ENCODE data around the gene KLK1.
"Not testable (repeated sequence)": the region's sequence is repeated elsewhere in the genome, so short reads cannot be mapped to it uniquely, and the experiment has no call there.

The KLK1 gene

DNA sequence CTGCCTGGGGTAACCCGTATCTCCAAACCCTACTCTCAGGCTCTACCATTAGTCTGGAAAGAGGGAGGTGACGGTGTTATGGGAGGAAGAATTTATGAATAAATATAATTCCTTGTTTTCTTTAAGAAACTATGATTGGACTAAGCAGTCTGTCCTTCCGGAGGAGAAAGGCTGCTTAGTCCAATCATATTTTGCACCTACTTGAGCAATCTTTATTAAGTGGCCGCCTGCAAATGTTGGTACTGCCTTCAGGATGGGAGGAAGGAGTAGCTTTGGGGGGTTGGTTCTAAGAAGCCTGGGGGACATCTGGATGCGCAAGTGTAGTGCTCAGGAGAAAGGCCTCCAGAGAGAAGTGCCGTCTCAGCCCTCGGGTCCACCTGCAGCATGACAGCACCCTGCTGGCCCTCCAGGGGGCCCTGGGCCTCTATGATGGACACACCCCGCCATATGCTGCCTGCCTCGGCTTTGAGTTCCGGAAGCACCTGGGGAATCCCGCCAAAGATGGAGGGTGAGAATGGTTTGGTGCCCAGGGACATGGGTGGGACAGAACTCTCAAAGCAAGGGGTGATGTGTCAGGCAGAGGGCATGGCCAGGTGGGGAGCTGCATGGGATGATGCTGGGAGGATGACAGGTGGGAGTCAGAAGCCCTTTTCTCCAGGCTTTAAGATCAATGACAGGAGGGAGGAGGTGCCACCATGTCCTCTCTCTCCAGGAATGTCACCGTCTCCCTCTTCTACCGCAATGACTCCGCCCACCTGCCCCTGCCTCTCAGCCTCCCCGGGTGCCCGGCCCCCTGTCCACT lies 29.3 kb downstream of the KLK1 start:
- H3K36me3 ChIP-seq (ENCODE audit: control insufficient read depth, insufficient read depth, low read length): peaks cover 17% of the 10 kb centered on the region
- H3K27me3 ChIP-seq (replicated peaks; ENCODE audit: control insufficient read depth, insufficient read depth, low read length, poor library complexity, severe bottlenecking): no peaks in the 10 kb centered on the region
- no peak overlapping the region for H3K27ac ChIP-seq (ENCODE audit: insufficient read depth, low read length, poor library complexity, severe bottlenecking)
- no peaks in the 10 kb centered on the region for H3K9me3 ChIP-seq (ENCODE audit: control insufficient read depth, low read length)
- H3K4me1 ChIP-seq (ENCODE audit: control insufficient read depth, insufficient read depth, low read length, poor library complexity, severe bottlenecking): no peaks in the 10 kb centered on the region
- H3K4me3 ChIP-seq (ENCODE audit: insufficient read depth, low read depth, low read length, poor library complexity, severe bottlenecking): no peak overlapping the region
- no peak for DNase-seq

DNA sequence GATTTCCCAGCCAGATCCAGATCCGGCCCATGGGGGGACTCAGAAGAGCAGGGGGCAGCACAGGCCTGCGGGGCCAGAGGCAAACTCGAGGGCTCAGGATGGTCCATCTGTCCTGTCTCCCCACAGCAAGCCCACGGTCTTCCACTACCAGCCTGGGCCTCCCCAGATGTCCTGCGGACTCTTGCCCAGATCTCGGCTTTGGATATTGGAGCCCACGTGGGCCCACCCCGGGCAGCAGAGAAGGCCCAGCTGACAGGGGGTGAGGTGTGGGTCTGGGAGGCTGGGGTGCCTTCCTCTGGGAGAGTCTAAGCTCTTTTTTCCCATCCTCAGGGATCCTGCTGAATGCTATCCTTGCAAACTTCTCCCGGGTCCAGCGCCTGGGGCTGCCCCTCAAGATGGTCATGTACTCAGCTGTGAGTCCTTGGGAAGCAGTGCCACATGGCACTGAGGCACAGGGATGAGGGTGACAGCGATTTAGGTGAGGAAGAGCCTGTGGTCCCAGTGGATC lies 30.0 kb downstream of the KLK1 start:
- Histone ChIP-seq H3K9me3 (ENCODE audit: control insufficient read depth, low read length) (no peaks in the 10 kb centered on the region), H3K4me1 (ENCODE audit: control insufficient read depth, insufficient read depth, low read length, poor library complexity, severe bottlenecking) (no peaks in the 10 kb centered on the region), H3K36me3 (ENCODE audit: control insufficient read depth, insufficient read depth, low read length) (peaks cover 13% of the 10 kb centered on the region), H3K27ac (ENCODE audit: insufficient read depth, low read length, poor library complexity, severe bottlenecking) (no peak overlapping the region), H3K27me3 (replicated peaks; ENCODE audit: control insufficient read depth, insufficient read depth, low read length, poor library complexity, severe bottlenecking) (no peaks in the 10 kb centered on the region), H3K4me3 (ENCODE audit: insufficient read depth, low read depth, low read length, poor library complexity, severe bottlenecking) (no peak overlapping the region)
- DNase-seq: no peak

DNA sequence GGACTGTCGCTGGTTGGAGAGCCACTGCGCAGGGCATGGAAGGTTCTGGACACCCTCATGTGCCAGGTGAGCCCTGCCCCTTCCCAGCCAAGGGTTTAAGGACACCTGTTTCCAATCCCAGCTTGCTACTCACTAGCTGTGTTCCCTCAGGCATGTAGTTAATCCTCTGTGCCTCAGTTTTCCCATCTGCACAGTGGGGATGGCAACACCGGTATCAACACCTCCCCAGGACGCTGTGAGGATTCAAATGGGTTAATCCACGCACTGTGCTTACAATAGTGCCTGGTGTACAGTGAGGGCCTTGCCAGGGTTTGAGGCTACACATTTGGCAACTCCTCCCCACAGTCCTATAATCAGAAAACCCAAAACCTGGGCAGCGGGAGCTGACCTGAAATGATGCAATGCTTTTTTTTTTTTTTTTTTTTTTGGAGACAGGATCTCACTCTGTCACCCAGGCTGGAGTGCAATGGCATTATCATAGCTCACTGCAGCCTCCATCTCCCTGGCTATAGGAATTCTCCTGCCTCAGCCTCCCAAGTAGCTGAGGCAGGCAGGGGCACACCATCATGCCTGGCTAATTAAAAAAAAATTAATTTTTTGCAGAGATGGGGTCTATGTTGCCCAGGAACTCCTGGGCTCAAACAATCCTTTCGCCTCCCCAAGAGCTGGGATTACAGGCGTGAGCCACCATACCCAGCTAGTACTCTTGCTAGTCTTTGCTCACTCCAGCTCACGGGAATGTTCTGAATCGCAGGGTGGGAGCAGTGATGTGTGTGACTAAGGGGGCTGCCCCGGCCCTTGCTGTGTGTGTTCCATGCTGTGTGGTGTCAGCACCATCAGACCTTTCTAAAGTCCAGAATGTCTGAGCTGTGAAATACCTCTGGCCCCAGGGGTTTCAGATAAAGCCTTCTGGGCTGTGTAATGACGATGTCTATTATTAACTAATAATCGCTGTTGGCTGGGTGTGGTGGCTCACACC lies 31.0 kb downstream of the KLK1 start:
- no peak for DNase-seq
- Histone ChIP-seq H3K9me3 (ENCODE audit: control insufficient read depth, low read length) (no peaks in the 10 kb centered on the region), H3K4me1 (ENCODE audit: control insufficient read depth, insufficient read depth, low read length, poor library complexity, severe bottlenecking) (no peaks in the 10 kb centered on the region), H3K36me3 (ENCODE audit: control insufficient read depth, insufficient read depth, low read length) (peaks cover 3% of the 10 kb centered on the region), H3K4me3 (ENCODE audit: insufficient read depth, low read depth, low read length, poor library complexity, severe bottlenecking) (no peak overlapping the region), H3K27me3 (replicated peaks; ENCODE audit: control insufficient read depth, insufficient read depth, low read length, poor library complexity, severe bottlenecking) (no peaks in the 10 kb centered on the region), H3K27ac (ENCODE audit: insufficient read depth, low read length, poor library complexity, severe bottlenecking) (no peak overlapping the region)

DNA sequence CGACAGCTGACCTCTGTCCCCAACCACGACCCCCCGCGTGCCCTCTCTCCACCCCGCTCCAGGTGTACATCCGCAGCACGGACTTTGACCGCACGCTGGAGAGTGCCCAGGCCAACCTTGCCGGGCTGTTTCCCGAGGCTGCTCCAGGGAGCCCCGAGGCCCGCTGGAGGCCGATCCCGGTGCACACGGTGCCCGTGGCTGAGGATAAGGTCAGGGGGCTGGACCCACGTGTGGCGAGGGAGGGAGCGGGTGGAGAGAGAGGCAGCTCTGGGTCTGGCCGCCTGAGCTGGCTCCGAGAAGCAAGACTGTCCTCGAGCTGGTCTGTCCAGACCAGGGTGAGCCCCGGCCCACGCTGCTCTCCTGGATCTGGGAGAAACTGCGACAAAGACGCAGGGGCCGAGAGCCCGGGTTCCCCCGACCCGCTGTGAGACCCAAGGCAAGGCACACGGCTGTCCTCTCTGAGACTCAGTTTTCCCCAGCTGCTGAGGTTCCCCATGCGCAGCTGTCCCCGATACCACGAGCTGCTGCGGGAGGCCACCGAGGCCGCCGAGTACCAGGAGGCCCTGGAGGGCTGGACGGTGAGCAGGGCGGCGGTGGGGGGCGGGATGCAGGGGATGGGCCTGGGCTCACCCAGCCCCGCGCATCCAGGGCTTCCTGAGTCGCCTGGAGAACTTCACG lies 31.9 kb downstream of the KLK1 start:
- Histone ChIP-seq H3K4me3 (ENCODE audit: insufficient read depth, low read depth, low read length, poor library complexity, severe bottlenecking) (no peak overlapping the region), H3K36me3 (ENCODE audit: control insufficient read depth, insufficient read depth, low read length) (no peaks in the 10 kb centered on the region), H3K27ac (ENCODE audit: insufficient read depth, low read length, poor library complexity, severe bottlenecking) (no peak overlapping the region), H3K9me3 (ENCODE audit: control insufficient read depth, low read length) (no peaks in the 10 kb centered on the region), H3K4me1 (ENCODE audit: control insufficient read depth, insufficient read depth, low read length, poor library complexity, severe bottlenecking) (no peaks in the 10 kb centered on the region), H3K27me3 (replicated peaks; ENCODE audit: control insufficient read depth, insufficient read depth, low read length, poor library complexity, severe bottlenecking) (no peaks in the 10 kb centered on the region)
- DNase-seq: no peak

DNA sequence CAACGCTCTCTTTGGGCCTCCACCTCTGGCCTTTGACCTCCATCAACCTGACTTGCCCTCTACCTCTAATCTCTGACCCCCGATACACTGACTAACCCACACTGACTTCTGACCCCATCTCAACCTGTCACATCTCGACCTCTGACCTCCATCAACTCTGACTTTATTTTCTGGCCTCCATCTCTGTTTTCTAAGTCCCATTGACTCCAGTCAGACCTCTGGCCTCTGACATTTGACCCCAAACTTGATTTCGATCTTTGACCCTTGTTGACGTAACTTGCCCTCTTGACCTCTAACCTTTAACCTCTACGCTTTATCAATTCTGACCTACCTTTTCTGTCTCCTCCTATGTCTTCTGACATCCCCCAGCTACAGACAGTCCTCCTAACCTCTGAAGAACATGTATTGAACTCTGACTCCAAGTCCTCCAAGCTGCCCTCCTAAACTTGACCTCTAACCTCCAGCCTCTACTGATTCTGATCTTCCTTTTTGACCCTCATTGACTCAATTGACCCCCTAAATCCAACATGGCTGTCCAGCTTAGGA lies 32.6 kb downstream of the KLK1 start:
- no peak overlapping the region for H3K4me3 ChIP-seq (ENCODE audit: insufficient read depth, low read depth, low read length, poor library complexity, severe bottlenecking)
- H3K9me3 ChIP-seq (ENCODE audit: control insufficient read depth, low read length): no peaks in the 10 kb centered on the region
- no peaks in the 10 kb centered on the region for H3K27me3 ChIP-seq (replicated peaks; ENCODE audit: control insufficient read depth, insufficient read depth, low read length, poor library complexity, severe bottlenecking)
- no peak for DNase-seq
- no peaks in the 10 kb centered on the region for H3K4me1 ChIP-seq (ENCODE audit: control insufficient read depth, insufficient read depth, low read length, poor library complexity, severe bottlenecking)
- no peaks in the 10 kb centered on the region for H3K36me3 ChIP-seq (ENCODE audit: control insufficient read depth, insufficient read depth, low read length)
- H3K27ac ChIP-seq (ENCODE audit: insufficient read depth, low read length, poor library complexity, severe bottlenecking): no peak overlapping the region

DNA sequence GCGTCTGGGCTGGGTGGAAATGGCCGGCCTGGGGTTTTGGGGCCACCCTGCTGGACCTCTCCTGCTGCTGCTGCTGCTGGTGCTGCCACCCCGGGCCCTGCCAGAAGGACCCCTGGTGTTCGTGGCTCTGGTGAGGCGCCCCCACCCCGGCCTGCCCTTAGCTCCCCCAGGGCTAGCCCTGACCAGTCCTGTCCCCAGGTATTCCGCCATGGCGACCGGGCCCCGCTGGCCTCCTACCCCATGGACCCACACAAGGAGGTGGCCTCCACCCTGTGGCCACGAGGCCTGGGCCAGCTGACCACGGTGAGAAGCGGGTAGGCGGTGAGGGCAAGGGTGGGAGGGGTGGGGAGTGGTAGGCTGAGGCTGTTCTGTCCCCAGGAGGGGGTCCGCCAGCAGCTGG lies 33.2 kb downstream of the KLK1 start, which contains the start of gene ACP4:
Gene ACP4 (plus strand): TSS at position 20 of the 400 bp plus-strand sequence. CDS start 0 bp downstream, at position 20.
- no peaks in the 10 kb centered on the region for H3K4me1 ChIP-seq (ENCODE audit: control insufficient read depth, insufficient read depth, low read length, poor library complexity, severe bottlenecking)
- H3K27ac ChIP-seq (ENCODE audit: insufficient read depth, low read length, poor library complexity, severe bottlenecking): no peak within 1 kb of the TSS

DNA sequence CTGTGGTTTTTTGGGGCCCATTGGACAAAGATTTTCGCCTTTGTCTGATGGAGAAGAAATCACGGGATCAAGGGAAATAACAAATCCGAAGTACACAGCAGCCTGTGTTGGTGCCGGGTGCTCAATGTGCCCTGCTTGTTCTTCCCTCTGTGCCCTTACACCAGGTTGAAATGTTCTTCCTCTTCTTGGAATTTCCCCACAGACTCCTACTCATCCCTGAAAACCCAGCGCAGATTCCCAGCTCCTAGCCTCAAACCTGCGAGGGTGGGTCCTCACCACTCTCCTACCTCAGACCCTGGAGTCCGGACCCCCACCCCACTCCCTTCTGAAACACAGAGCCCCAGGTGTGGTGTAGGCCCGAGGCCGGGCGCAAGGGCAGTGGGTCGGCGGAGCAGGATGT lies 38.3 kb downstream of the KLK1 start:
- no peak overlapping the region for H3K4me3 ChIP-seq (ENCODE audit: insufficient read depth, low read depth, low read length, poor library complexity, severe bottlenecking)
- no peak overlapping the region for H3K27ac ChIP-seq (ENCODE audit: insufficient read depth, low read length, poor library complexity, severe bottlenecking)
- no peaks in the 10 kb centered on the region for H3K36me3 ChIP-seq (ENCODE audit: control insufficient read depth, insufficient read depth, low read length)
- no peak for DNase-seq
- no peaks in the 10 kb centered on the region for H3K9me3 ChIP-seq (ENCODE audit: control insufficient read depth, low read length)
- H3K4me1 ChIP-seq (ENCODE audit: control insufficient read depth, insufficient read depth, low read length, poor library complexity, severe bottlenecking): no peaks in the 10 kb centered on the region
- peaks cover 10% of the 10 kb centered on the region for H3K27me3 ChIP-seq (replicated peaks; ENCODE audit: control insufficient read depth, insufficient read depth, low read length, poor library complexity, severe bottlenecking)

More for the DNA sequence above, 33.2 kb downstream of the KLK1 start, which contains the start of gene ACP4:
- DNase-seq: no peak
- Histone ChIP-seq H3K36me3 (ENCODE audit: control insufficient read depth, insufficient read depth, low read length) (no peaks in the 10 kb centered on the region), H3K4me3 (ENCODE audit: insufficient read depth, low read depth, low read length, poor library complexity, severe bottlenecking) (no peak within 1 kb of the TSS), H3K27me3 (replicated peaks; ENCODE audit: control insufficient read depth, insufficient read depth, low read length, poor library complexity, severe bottlenecking) (no peaks in the 10 kb centered on the region), H3K9me3 (ENCODE audit: control insufficient read depth, low read length) (no peaks in the 10 kb centered on the region)

DNA sequence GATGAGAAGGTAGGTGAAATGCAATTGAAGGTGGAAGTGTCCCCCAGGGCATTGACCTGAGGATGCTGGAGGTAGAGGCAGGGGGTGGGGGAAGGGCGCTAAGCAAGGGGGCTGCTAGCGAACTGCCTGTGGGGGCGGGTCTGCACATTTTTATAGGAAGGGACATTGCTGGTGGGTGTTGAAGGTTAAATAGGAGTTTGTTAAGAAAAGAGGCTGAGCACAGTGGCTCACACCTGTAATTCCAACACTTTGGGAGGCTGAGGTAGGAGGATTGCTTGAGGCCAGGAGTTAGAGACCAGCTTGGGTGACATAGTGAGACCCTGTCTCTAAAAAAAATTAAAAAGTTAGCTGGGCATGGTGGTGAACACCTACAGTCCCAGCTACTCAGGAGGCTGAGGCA lies 38.9 kb downstream of the KLK1 start:
- no peak overlapping the region for H3K4me3 ChIP-seq (ENCODE audit: insufficient read depth, low read depth, low read length, poor library complexity, severe bottlenecking)
- peaks cover 10% of the 10 kb centered on the region for H3K27me3 ChIP-seq (replicated peaks; ENCODE audit: control insufficient read depth, insufficient read depth, low read length, poor library complexity, severe bottlenecking)
- no peaks in the 10 kb centered on the region for H3K36me3 ChIP-seq (ENCODE audit: control insufficient read depth, insufficient read depth, low read length)
- H3K9me3 ChIP-seq (ENCODE audit: control insufficient read depth, low read length): no peaks in the 10 kb centered on the region
- H3K27ac ChIP-seq (ENCODE audit: insufficient read depth, low read length, poor library complexity, severe bottlenecking): no peak overlapping the region
- no peaks in the 10 kb centered on the region for H3K4me1 ChIP-seq (ENCODE audit: control insufficient read depth, insufficient read depth, low read length, poor library complexity, severe bottlenecking)
- DNase-seq: no peak

DNA sequence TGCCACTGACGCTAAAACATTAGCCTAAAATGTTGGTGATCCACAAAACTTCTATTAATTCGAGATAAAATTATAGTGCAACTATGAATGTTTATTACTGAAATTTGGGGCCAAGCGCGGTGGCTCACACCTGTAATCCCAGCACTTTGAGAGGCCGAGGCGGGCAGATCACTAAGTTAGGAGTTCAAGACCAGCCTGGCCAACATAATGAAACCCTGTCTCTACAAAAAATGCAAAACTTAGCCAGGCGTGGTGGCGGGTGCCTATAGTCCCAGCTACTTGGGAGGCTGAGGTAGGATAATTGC lies 39.8 kb downstream of the KLK1 start:
- not testable (repeated sequence) for H3K4me3 ChIP-seq (ENCODE audit: insufficient read depth, low read depth, low read length, poor library complexity, severe bottlenecking); H3K9me3 ChIP-seq (ENCODE audit: control insufficient read depth, low read length); H3K4me1 ChIP-seq (ENCODE audit: control insufficient read depth, insufficient read depth, low read length, poor library complexity, severe bottlenecking); DNase-seq; H3K27ac ChIP-seq (ENCODE audit: insufficient read depth, low read length, poor library complexity, severe bottlenecking); H3K36me3 ChIP-seq (ENCODE audit: control insufficient read depth, insufficient read depth, low read length)
- peaks cover 16% of the 10 kb centered on the region for H3K27me3 ChIP-seq (replicated peaks; ENCODE audit: control insufficient read depth, insufficient read depth, low read length, poor library complexity, severe bottlenecking)

All from effector memory CD4-positive, alpha-beta T cell (primary cell).